GM23248 (cell line): ENCODE measurements around the gene CYP2R1.

Experiments used
- EZH2 ChIP-seq: fragments of 200-600 bp; sonication (generic); IDR thresholded peaks from 2 replicates; pipeline ENCODE4 v1.6.1; 2018; ENCODE audit warnings: antibody characterized with exemption, mild to moderate bottlenecking; ENCODE audit not compliant: insufficient read depth, poor library complexity, severe bottlenecking
- EZH2phosphoT487 ChIP-seq: fragments of 200-600 bp; sonication (generic); IDR thresholded peaks from 2 replicates; pipeline ENCODE4 v1.6.1; 2018; ENCODE audit warnings: antibody characterized with exemption, moderate library complexity, mild to moderate bottlenecking, low read depth; ENCODE audit not compliant: insufficient read depth

DNA sequence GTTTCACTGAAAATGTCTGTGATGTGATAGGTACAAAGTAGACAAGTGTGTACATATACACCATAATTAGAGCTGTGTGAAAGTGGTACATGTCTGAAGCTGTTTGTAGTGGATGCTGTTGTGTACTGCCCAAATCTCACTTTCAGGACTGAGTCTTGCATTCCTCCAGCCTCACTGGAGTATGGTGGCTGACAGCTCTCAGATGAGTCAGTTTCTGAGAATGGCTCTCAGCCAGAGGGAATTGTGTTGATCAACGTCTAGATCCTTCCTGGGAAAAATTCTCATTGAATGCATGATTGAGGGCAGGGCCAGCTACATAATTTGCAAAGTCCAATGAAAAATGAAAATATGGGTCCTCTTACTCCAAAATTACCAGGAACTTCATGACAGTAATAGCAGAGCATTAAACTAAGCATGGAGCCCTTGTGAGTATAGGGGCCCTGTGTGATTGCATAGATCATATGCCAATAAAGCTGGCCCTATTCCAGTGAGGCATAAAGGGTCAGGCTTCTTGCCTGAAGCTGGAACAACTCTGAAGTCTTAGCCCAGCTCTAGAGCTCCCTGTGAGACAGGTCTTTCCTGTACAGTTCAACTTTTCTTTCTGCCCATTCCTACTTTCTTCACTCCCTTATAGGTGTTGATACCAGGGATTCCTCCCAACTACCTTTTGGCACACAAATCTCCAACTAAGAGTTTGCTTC lies 10.8 kb upstream of the CYP2R1 start:
- TF ChIP-seq EZH2 = no peak
- no peak for TF ChIP-seq EZH2phosphoT487
